Mucosa of descending colon (tissue), 3 donors: Measurements from ENCODE around the gene LRP1B. TPM values are rescaled to one million over a fixed set of nuclear protein-coding genes. Genes with fewer than 3 reads are reported as not detected.

Experiments used
- ATAC-seq: fragments of 200-7000 bp; cut with Tn5 transposase; one replicate; pipeline ENCODE4 v1.9.1; 2020; ENCODE audit warnings: mild to moderate bottlenecking, moderate library complexity
- DNase-seq, 3 donors: peaks; one replicate each; pipeline ENCODE4 v3.0.0-alpha.2; 2020
- H3K36me3 ChIP-seq: fragments of 200-600 bp; one replicate; pipeline ENCODE4 v1.8.0; 2021; ENCODE audit warnings: low read depth, mild to moderate bottlenecking
- H3K4me1 ChIP-seq: fragments of 200-600 bp; one replicate; pipeline ENCODE4 v1.8.0; 2021; ENCODE audit warnings: low read depth, mild to moderate bottlenecking
- H3K4me3 ChIP-seq: fragments of 200-600 bp; one replicate; pipeline ENCODE4 v1.8.0; 2021; ENCODE audit warnings: mild to moderate bottlenecking
- H3K9me3 ChIP-seq: fragments of 200-600 bp; one replicate; pipeline ENCODE4 v1.8.0; 2021; ENCODE audit warnings: mild to moderate bottlenecking
- CTCF ChIP-seq: fragments of 200-600 bp; IDR thresholded peaks from one replicate; pipeline ENCODE4 v1.8.0; 2022; ENCODE audit warnings: antibody characterized with exemption, mild to moderate bottlenecking
- intact Hi-C, 2 donors: fragments of 100-400 bp; cut with DNase I in 1 of 2; cut with micrococcal nuclease in 1 of 2; formaldehyde crosslinking; loops; one replicate each; pipeline versions ENCODE4 v1.11.0 to v1.11.1; 2022; cut with DNase I, micrococcal nuclease
- total RNA-seq, 3 donors: library from RNA; stranded (reverse); fragmentation: NEBNext Ultra II Directional in 2 of 3; extraction: Animal tissue kit (Norgen Biotek cat#: 25700) in 2 of 3; gene quantifications; one replicate each; pipeline versions ENCODE4 v1.2.1 to v1.2.4, GENCODE V29; 2021 to 2023
- donor health status: DM: no; HTN: no; CAD: no; lungs with moderate emphysema.
- donor health status: DM: no; HTN: no; CAD: no.
- donor health status: DM: no; HTN: yes; CAD: no.

The LRP1B gene
- total RNA-seq, 3 donors from 2014 or later: 0.12 to 1.6 (median 0.20) TPM

- DNase-seq (no peak), ATAC-seq (no peak)
- Histone ChIP-seq H3K9me3 (no peaks in the 10 kb centered on the region), H3K4me3 (no peak overlapping the region), H3K4me1 (no peaks in the 10 kb centered on the region), H3K36me3 (no peaks in the 10 kb centered on the region)
- intact Hi-C loops: no loop called here
- no peak for TF ChIP-seq CTCF
Measured at GRCh38 chr2:140275427-140275826, 1855.4 kb downstream of the LRP1B start.

- no peak for ATAC-seq
- Histone ChIP-seq H3K4me3 (no peak overlapping the region), H3K9me3 (no peaks in the 10 kb centered on the region), H3K4me1 (no peaks in the 10 kb centered on the region), H3K36me3 (no peaks in the 10 kb centered on the region)
- intact Hi-C loops: no loop called here
- DNase-seq: no peak
- TF ChIP-seq CTCF: no peak
Measured at GRCh38 chr2:140274891-140275290, 1855.9 kb downstream of the LRP1B start.

GRCh38 chr2:140273958-140274357, 1856.9 kb downstream of the LRP1B start:
- intact Hi-C loops: no loop called here
- ATAC-seq: no peak

GRCh38 chr2:140273408-140273807, 1857.4 kb downstream of the LRP1B start:
- Histone ChIP-seq H3K4me1 (no peaks in the 10 kb centered on the region), H3K36me3 (no peaks in the 10 kb centered on the region), H3K4me3 (no peak overlapping the region), H3K9me3 (no peaks in the 10 kb centered on the region)
- intact Hi-C loops: no loop called here
- no peak for TF ChIP-seq CTCF
- DNase-seq (no peak), ATAC-seq (no peak)

More at GRCh38 chr2:140273958-140274357, 1856.9 kb downstream of the LRP1B start:
- DNase-seq: no peak
- Histone ChIP-seq H3K9me3 (no peaks in the 10 kb centered on the region), H3K36me3 (no peaks in the 10 kb centered on the region), H3K4me3 (no peak overlapping the region), H3K4me1 (no peaks in the 10 kb centered on the region)
- no peak for TF ChIP-seq CTCF

GRCh38 chr2:140270224-140270623, 1860.6 kb downstream of the LRP1B start:
- H3K4me3 ChIP-seq: no peak overlapping the region
- no peaks in the 10 kb centered on the region for H3K4me1 ChIP-seq
- no peaks in the 10 kb centered on the region for H3K36me3 ChIP-seq
- intact Hi-C loops: no loop called here
- ATAC-seq: no peak
- no peak for DNase-seq
- H3K9me3 ChIP-seq: no peaks in the 10 kb centered on the region
- no peak for TF ChIP-seq CTCF

- intact Hi-C loops: no loop called here
- no peak for TF ChIP-seq CTCF
- no peak for ATAC-seq
- DNase-seq: no peak
- Histone ChIP-seq H3K36me3 (no peaks in the 10 kb centered on the region), H3K9me3 (no peaks in the 10 kb centered on the region), H3K4me3 (no peak overlapping the region), H3K4me1 (no peaks in the 10 kb centered on the region)
Measured at GRCh38 chr2:140269000-140269399, 1861.8 kb downstream of the LRP1B start.
